Keratinocyte (primary cell): ENCODE results near the gene ACAP3. TPM values are rescaled to one million over a fixed set of nuclear protein-coding genes. Genes with fewer than 3 reads are reported as not detected.

Experiments used
- DNase-seq: peaks from one replicate; pipeline ENCODE4 v3.0.0-alpha.2; 2011; ENCODE audit warnings: low read depth, missing footprints, low spot score
- FAIRE-seq: peaks from 2 replicates; lab custom pipeline; 2011; peaks lifted over from hg19 to GRCh38; lab: Jason Lieb, UNC
- H2AFZ ChIP-seq: 2 replicates; pipeline ENCODE4 v1.6.0; 2012; ENCODE audit warnings: low read length, control low read depth, inconsistent platforms; ENCODE audit not compliant: control insufficient read depth
- H3K27ac ChIP-seq: 2 replicates; pipeline ENCODE4 v1.5.1; 2011; ENCODE audit warnings: low read length; ENCODE audit not compliant: control insufficient read depth, insufficient read depth
- H3K27me3 ChIP-seq: 3 replicates; pipeline ENCODE4 v1.6.0; 2011; ENCODE audit warnings: low read length; ENCODE audit not compliant: control insufficient read depth, insufficient read depth; ENCODE audit errors: extremely low read depth
- H3K36me3 ChIP-seq, 2 experiments: 2 replicates in 1 of 2; 3 replicates in 1 of 2; pipeline ENCODE4 v1.5.1; 2011; ENCODE audit warnings: low read length in 2 of 2, mild to moderate bottlenecking in 1 of 2; ENCODE audit not compliant: control insufficient read depth in 2 of 2, insufficient read depth in 2 of 2; ENCODE audit errors: extremely low read depth in 1 of 2
- H3K4me1 ChIP-seq: 3 replicates; pipeline ENCODE4 v1.5.1; 2011; ENCODE audit warnings: low read length; ENCODE audit not compliant: control insufficient read depth, insufficient read depth; ENCODE audit errors: extremely low read depth
- H3K4me2 ChIP-seq: 3 replicates; pipeline ENCODE4 v1.6.0; 2011; ENCODE audit warnings: low read depth, low read length; ENCODE audit not compliant: control insufficient read depth, insufficient read depth; ENCODE audit errors: extremely low read depth
- H3K4me3 ChIP-seq, 3 experiments: fragments of 200-600 bp in 1 of 3; sonication (generic) in 1 of 3; 2 replicates in 2 of 3; 3 replicates in 1 of 3; pipeline ENCODE4 v1.5.1; 2011 to 2016; ENCODE audit warnings: low read length in 3 of 3, mild to moderate bottlenecking in 3 of 3, control low read depth in 2 of 3, inconsistent platforms in 1 of 3, low read depth in 1 of 3, mixed read lengths in 1 of 3, mixed run types in 1 of 3, moderate library complexity in 1 of 3; ENCODE audit not compliant: control insufficient read depth in 2 of 3, insufficient read depth in 2 of 3; ENCODE audit errors: extremely low read depth in 1 of 3
- H3K79me2 ChIP-seq: 2 replicates; pipeline ENCODE4 v1.6.0; 2012; ENCODE audit warnings: low read length; ENCODE audit not compliant: control insufficient read depth, insufficient read depth
- H3K9ac ChIP-seq: 3 replicates; pipeline ENCODE4 v1.6.0; 2011; ENCODE audit warnings: low read length; ENCODE audit not compliant: control insufficient read depth, insufficient read depth; ENCODE audit errors: extremely low read depth
- H3K9me1 ChIP-seq: 3 replicates; pipeline ENCODE4 v1.6.0; 2011; ENCODE audit warnings: low read length; ENCODE audit not compliant: control insufficient read depth, insufficient read depth; ENCODE audit errors: extremely low read depth
- H3K9me3 ChIP-seq: 2 replicates; pipeline ENCODE4 v1.5.1; 2012; ENCODE audit warnings: low read depth, low read length; ENCODE audit not compliant: control insufficient read depth
- H4K20me1 ChIP-seq: 3 replicates; pipeline ENCODE4 v1.6.0; 2011; ENCODE audit warnings: low read length; ENCODE audit not compliant: control insufficient read depth, insufficient read depth; ENCODE audit errors: extremely low read depth
- CTCF ChIP-seq, 3 experiments: IDR thresholded peaks in 1 of 3; conservative IDR thresholded peaks in 1 of 3; optimal IDR thresholded peaks in 1 of 3; 2 replicates in 2 of 3; 3 replicates in 1 of 3; pipeline versions ENCODE3 to v1.5.1; 2011; ENCODE audit warnings: low read length in 3 of 3, mild to moderate bottlenecking in 3 of 3, moderate library complexity in 2 of 3, control low read depth in 1 of 3, inconsistent platforms in 1 of 3; ENCODE audit not compliant: insufficient read depth in 2 of 3; ENCODE audit errors: extremely low read depth in 1 of 3
- EZH2 ChIP-seq: IDR thresholded peaks from one replicate; pipeline ENCODE4 v1.6.1; 2012; ENCODE audit warnings: inconsistent platforms, mild to moderate bottlenecking, low read length, moderate library complexity
- dilution Hi-C: fragments of 300-500 bp; cut with MboI; formaldehyde crosslinking; loops from one replicate; pipeline ENCODE4 v1.7.0; 2020; ENCODE audit warnings: low sequenced_read_pairs; ENCODE audit not compliant: extremely low pct_ligation_motif_present
- polyA plus RNA-seq, 5 experiments: library from polyadenylated mRNA; depleted of rRNA in 3 of 5; stranded (reverse) in 3 of 5; stranded (forward) in 1 of 5; unstranded in 1 of 5; fragments of >200 nt; gene quantifications; 1 replicate in 1 of 5; 2 replicates in 3 of 5; 3 replicates in 1 of 5; pipeline versions ENCODE4 v1.2.1 to v1.2.3, GENCODE V29; 2011 to 2012; ENCODE audit warnings: missing spikeins in 2 of 5, low read depth in 1 of 5, low replicate concordance in 1 of 5

ACAP3 gene
- polyA plus RNA-seq, 1 donor (not counting 4 experiments of a cell fraction or from before 2014, with no cell fraction given), result 17.4 TPM

GRCh38 chr1:1273512-1274298 is 34.0 kb downstream of the ACAP3 start, which contains the start of gene UBE2J2:
TSS of gene UBE2J2 (minus strand) at chr1:1273854. CDS start at chr1:1267992, 5,862 bp downstream.
- DNase-seq, result no peak
- Histone ChIP-seq H3K4me2 (peak within 1 kb of the TSS; percentile 100), H3K4me1 (peaks cover 31% of the 10 kb centered on the region), H3K27me3 (no peaks in the 10 kb centered on the region), H3K9ac (peak within 1 kb of the TSS; percentile 91), H3K9me3 (no peaks in the 10 kb centered on the region), H4K20me1 (peaks cover 19% of the 10 kb centered on the region), H3K9me1 (peaks cover 7% of the 10 kb centered on the region), H3K4me3 (peak within 1 kb of the TSS; percentile 64 to 98 (median 92)), H3K79me2 (peaks cover 44% of the 10 kb centered on the region), H2AFZ (peak within 1 kb of the TSS; percentile 76), H3K36me3 (peaks cover 7 to 12% of the 10 kb centered on the region in 2 experiments), H3K27ac (peak within 1 kb of the TSS; percentile 76)
- dilution Hi-C loops, result no loop called here
- TF ChIP-seq EZH2 (no peak), CTCF (optimal IDR thresholded peaks at IDR 0.05 in 1 of 3, IDR thresholded peaks at IDR 0.05 in 1 of 3, conservative IDR thresholded peaks at IDR 0.05 in 1 of 3; ENCODE audit: extremely low read depth in 1 of 3, insufficient read depth in 2 of 3, low read length in 3 of 3) (no peak)
- FAIRE-seq, result no peak

GRCh38 chr1:1273209-1273511 is 34.6 kb downstream of the ACAP3 start:
- H3K36me3 ChIP-seq, result peaks cover 8 to 12% of the 10 kb centered on the region in 2 experiments
- peak overlapping the region; percentile 91 for H3K9ac ChIP-seq
- dilution Hi-C loops, result no loop called here
- no peaks in the 10 kb centered on the region for H3K9me3 ChIP-seq
- peaks cover 7% of the 10 kb centered on the region for H3K9me1 ChIP-seq
- H3K4me3 ChIP-seq, result peak overlapping the region; percentile 64 to 98 (median 92)
- peaks cover 19% of the 10 kb centered on the region for H4K20me1 ChIP-seq
- no peak for DNase-seq
- peaks cover 49% of the 10 kb centered on the region for H3K79me2 ChIP-seq
- no peak overlapping the region for H2AFZ ChIP-seq
- H3K27me3 ChIP-seq, result no peaks in the 10 kb centered on the region
- no peak for FAIRE-seq
- TF ChIP-seq EZH2 (no peak), CTCF (optimal IDR thresholded peaks at IDR 0.05 in 1 of 3, IDR thresholded peaks at IDR 0.05 in 1 of 3, conservative IDR thresholded peaks at IDR 0.05 in 1 of 3; ENCODE audit: extremely low read depth in 1 of 3, insufficient read depth in 2 of 3, low read length in 3 of 3) (no peak)
- H3K4me1 ChIP-seq, result peaks cover 31% of the 10 kb centered on the region
- peak overlapping the region; percentile 76 for H3K27ac ChIP-seq
- peak overlapping the region; percentile 100 for H3K4me2 ChIP-seq
